HG02852 (cell line): ENCODE data around the gene EIF4G3.
"Not testable (repeated sequence)": the region's sequence is repeated elsewhere in the genome, so short reads cannot be mapped to it uniquely, and the experiment has no call there.

Experiments
- ATAC-seq: cut with Tn5 transposase; IDR thresholded peaks from one replicate; pipeline ENCODE4 v1.9.1; 2021; ENCODE audit warnings: mild to moderate bottlenecking, moderate library complexity; ENCODE audit not compliant: unreplicated experiment

EIF4G3 gene

DNA sequence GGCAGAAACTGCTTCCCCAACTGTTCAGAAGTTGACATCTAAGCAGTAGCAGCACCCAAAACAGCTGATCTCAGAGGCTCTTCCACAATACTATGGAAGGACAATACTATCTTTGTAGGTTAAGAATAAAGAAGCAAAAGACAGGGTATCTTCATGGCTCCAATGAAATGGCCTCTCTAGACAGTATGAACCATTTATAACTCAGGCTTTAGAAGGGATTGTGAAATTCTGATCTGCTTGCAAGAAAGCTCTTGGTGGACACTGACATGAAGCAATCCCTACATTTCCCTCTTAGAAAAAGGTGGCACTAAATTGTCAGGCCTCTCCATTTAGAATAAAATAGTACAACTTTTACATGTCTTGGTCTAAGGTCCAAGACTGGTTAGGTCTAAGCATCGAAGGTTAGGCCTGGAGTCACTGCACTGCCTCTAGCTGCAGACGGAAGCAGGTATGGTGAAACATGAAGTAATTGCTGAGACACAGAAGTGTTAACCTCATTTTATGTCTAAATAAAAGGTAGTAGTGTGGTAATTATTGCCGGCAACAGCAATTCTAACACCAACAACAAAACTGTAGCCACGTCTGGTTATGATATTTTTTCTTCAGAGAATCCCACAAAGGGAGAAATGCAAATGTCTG lies 339.0 kb downstream of the EIF4G3 start:
- ATAC-seq: no peak

GRCh38 chr1:20836230-20836629 lies 340.5 kb downstream of the EIF4G3 start:
- no peak for ATAC-seq

GRCh38 chr1:20834780-20835179 lies 341.9 kb downstream of the EIF4G3 start:
- ATAC-seq: no peak

DNA sequence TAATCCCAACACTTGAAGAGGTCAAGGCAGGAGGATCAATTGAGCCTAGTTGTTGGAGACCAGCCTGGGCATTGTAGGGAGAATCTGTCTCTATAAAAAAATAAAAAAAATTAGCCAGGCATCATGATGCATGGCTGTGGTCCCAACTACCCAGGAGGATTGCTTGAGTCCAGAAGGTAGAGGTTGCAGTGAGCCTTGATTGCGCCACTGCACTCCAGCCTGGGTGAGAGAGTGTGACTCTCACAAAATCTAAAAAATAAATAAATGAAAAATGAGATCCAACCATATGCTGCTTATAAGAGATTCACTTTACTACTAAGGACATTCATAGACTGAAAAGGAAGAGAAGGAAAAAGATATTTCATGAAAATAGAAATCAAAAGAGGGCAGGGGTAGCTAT lies 342.5 kb downstream of the EIF4G3 start:
- ATAC-seq: no peak

- no peak for ATAC-seq
Observed at GRCh38 chr1:20830378-20830777, 346.3 kb downstream of the EIF4G3 start.

GRCh38 chr1:20829946-20830345 lies 346.8 kb downstream of the EIF4G3 start:
- ATAC-seq: no peak

DNA sequence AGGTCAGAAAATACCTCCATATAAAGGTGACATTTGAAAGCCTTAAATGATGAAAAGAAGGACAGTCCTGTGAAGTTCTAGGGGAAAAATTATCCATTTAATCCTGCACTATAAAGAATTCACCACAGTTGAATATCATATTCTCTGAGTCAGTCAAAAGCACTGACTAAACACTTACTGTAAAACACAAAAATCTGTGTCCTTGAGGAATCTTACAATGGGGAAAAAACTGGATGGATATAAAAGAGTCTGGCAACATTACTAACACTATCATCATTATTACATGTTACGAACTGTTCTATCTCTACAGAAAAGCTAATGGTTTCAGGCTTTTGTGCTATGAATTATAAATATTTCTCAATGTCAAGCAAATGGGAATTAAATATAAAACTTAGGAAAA lies 347.2 kb downstream of the EIF4G3 start:
- no peak for ATAC-seq

DNA sequence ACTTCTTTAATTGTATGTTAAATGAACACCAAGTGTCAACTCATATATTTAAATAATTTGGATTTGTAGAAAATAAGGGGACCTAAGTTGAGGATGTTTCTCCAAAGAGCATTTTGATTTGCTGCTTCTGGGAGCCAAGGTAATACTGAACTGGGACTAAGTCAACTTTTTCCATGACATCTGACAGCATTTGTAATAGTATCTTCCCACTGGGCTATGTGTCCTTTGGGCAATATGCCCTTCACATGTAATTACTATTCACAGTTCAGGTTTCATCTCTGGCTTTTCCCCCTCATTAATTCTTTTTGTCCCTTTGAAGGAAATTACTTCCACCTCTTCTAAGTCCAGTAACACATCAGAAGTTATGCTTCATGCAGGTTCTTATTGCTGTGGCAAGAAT lies 352.9 kb downstream of the EIF4G3 start:
- no peak for ATAC-seq

- ATAC-seq: no peak
Observed at GRCh38 chr1:20821466-20821865, 355.2 kb downstream of the EIF4G3 start.

- no peak for ATAC-seq
Observed at GRCh38 chr1:20819818-20820217, 356.9 kb downstream of the EIF4G3 start.

- ATAC-seq: no peak
Observed at GRCh38 chr1:20814534-20814871, 362.2 kb downstream of the EIF4G3 start.

DNA sequence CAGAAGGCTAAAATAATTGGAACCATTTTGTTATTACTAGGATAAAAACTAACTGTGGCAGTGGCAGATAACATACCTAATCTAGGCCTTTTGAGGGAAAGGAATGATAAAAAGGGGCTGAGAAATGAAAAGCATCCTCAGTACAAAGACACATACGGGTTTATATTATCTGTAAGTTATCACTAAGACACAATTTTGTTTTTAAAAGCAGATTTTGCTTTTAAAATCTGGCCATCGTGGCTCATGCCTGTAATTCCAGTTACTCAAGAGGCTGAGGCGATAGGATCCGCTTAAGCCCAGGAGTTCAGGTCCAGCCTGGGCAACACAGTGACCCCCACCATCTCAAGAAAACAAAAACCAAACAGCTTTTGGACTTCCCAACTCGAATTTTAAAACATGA lies 364.8 kb downstream of the EIF4G3 start:
- no peak for ATAC-seq

DNA sequence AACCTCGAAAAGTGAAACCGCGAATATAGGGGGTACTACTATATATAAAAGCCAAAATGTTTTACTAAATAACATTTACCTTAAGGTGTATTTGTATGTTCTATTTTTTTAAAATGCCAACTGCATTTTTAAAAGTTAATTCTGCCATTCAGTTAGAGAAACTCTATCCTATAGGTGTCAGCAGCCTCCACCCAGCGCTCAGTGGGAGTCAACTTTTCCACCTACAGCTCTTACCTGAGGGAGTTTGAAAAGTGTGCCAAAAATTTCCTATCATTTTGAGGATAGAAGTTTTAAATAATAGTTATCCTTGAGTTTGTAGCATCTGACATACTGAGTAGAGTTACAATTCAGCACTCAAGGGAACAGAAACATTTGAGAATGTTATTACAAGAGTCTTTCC lies 383.5 kb downstream of the EIF4G3 start:
- ATAC-seq: no peak

- no peak for ATAC-seq
Observed at GRCh38 chr1:20792196-20792595, 384.5 kb downstream of the EIF4G3 start.

GRCh38 chr1:20790785-20791184 lies 385.9 kb downstream of the EIF4G3 start:
- ATAC-seq: no peak

DNA sequence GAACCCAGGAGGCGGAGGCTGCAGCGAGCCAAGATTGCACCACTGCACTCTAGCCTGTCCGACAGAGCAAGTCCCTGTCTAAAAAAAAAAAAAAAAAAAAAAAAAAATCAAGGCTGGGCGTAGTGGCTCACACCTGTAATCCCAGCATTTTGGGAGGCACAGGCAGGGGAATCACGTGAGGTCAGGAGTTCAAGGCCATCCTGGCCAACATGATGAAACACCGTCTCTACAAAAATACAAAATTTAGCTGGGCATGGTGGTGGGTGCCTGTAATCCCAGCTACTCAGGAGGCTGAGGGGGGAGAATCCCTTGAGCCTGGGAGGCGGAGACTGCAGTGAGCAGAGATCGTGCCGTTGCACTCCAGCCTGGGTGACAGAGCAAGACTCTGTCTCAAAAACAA lies 387.1 kb downstream of the EIF4G3 start:
- not testable (repeated sequence) for ATAC-seq

DNA sequence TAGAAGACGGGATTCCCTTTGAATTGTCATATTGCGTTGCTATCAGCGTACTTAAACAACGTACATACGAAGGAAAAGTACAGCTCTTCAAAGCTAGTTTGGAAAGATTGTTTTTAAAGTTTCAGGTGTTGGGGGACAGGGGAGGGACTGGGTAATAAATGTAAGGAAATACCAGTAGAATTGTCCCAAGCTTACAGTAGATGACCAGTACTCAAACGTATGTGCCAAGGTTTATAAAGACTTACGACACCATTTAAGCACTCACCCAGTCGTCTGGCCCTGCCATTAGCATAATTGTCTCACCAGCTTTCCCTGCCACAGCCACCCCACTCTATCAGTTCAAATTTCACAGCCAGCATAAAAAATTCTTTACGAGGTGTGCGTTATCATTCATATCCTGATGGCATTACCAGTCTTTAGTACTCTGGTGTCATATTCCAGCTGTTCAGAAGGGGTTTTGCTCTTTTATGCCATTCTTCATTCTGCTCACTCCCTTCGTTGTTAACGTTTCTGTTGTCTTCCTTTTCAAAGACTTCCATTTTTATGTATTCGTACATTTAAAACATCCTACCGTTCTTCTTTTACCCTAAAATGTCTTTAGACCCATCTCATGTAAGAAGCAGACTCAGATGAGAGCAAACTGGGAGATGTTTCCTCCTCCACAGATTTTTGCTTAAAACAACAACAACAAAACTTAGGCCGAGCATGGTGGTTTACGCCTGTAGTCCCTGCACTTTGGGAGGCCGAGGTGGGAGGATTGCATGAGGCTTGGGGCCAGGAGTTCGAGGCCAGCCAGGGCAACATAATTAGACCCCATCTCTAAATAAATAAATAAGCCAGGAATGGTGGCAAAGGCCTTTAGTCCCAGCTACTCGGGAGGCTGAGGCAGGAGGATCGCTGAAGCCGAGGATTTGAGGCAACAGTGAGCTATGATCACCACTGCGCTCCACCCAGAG lies 388.6 kb downstream of the EIF4G3 start:
- ATAC-seq: no peak

DNA sequence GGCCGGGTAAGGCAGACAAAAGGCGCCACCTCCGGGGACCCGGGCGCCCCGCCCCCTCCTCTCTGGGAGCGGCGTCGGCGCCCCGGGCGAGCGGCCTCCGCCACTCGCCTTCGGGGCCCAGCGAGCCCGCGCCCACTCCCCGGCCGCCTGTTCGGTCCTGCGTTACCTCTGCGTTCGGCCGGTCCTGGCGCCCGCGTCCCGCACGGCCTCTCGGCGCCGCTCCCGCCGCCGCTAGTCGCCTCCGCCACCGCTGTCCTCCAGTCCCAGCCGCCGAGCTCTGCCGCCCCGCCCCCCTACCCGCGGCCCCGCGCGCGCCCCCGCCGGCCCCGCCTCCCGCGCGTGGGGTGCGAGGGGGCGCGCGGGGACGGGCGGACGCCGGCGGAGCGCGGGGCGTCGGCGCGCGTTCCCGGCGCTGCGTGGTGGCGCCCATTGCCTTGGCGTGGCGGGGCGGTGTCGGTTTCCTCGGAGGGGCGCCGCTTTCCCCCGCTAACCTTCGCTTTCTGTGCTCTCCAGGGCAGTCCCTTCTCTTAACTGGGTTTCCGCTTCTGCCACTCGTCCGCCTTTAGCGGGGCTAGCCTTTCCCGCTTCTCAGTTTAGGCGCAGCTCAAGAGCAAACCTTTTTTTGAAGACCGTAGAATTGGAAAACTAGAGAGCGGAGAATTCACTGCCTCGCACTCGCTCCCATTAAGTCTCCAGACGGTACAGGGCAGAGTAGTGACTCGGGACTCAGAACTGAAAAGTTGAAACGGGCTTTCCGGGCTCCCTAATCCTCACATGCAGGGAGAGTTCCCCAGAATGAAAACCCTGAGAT lies 389.5 kb downstream of the EIF4G3 start, which contains the start of gene HP1BP3:
Gene HP1BP3 (minus strand): TSS at position 279 of the 811 bp plus-strand sequence. CDS start 6,867 bp downstream, outside the sequence.
- ATAC-seq: peak; percentile 57

- ATAC-seq: peak; percentile 67
Observed at GRCh38 chr1:20786253-20787028, 390.3 kb downstream of the EIF4G3 start.

- no peak for ATAC-seq
Observed at GRCh38 chr1:20785907-20786252, 390.8 kb downstream of the EIF4G3 start.

DNA sequence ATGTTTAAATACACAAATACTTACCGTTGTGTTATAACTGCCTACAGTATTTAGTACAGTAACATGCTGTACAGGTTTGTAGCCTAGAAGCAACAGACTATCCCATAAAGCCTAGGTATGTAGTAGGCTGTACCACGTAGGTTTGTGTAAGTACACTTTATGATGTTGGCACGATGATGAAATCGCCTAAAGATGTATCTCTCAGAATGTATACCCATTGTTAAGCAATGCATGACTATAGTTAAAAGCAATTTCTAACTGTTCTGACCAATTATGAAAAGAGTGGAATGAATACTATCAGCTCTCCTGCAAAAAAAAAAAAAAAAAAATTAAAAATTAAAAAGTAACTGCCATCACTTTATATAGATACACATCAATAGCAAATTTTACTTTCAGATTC lies 401.0 kb downstream of the EIF4G3 start:
- no peak for ATAC-seq
